Tibial artery (tissue), 4 donors: ENCODE results near the gene WT1.

Experiments
- DNase-seq, 2 donors: peaks; one replicate each; pipeline ENCODE4 v3.0.0-alpha.2; 2019
- H3K27ac ChIP-seq, 2 donors: fragments of 200-600 bp; sonication (generic) in 1 of 2; 1 replicate in 1 of 2; 2 replicates in 1 of 2; pipeline ENCODE4 v1.5.1; 2018 to 2019; ENCODE audit warnings: mild to moderate bottlenecking in 1 of 2
- H3K27me3 ChIP-seq, 2 donors: fragments of 200-600 bp; sonication (generic) in 1 of 2; one replicate each; pipeline versions ENCODE4 v1.5.1 to v1.6.0; 2016 to 2019
- H3K36me3 ChIP-seq, 3 donors: fragments of 200-600 bp; sonication (generic) in 2 of 3; one replicate each; pipeline ENCODE4 v1.5.1; 2016 to 2019; ENCODE audit warnings: mild to moderate bottlenecking in 2 of 3
- H3K4me1 ChIP-seq, 4 donors: fragments of 200-600 bp; sonication (generic) in 2 of 4; 1 replicate in 3 of 4; 2 replicates in 1 of 4; pipeline ENCODE4 v1.5.1; 2016 to 2019
- H3K4me3 ChIP-seq, 2 donors: fragments of 200-600 bp; sonication (generic) in 1 of 2; 1 replicate in 1 of 2; 2 replicates in 1 of 2; pipeline ENCODE4 v1.5.1; 2018 to 2019; ENCODE audit warnings: mild to moderate bottlenecking in 2 of 2
- H3K9me3 ChIP-seq, 3 donors: fragments of 200-600 bp; sonication (generic) in 1 of 3; one replicate each; pipeline ENCODE4 v1.5.1; 2016 to 2019
- CTCF ChIP-seq, 2 experiments: fragments of 200-600 bp in 1 of 2; fragments of 450-650 bp in 1 of 2; IDR thresholded peaks; one replicate each; pipeline ENCODE4 v1.5.1; 2017 to 2019; ENCODE audit warnings: antibody characterized with exemption in 2 of 2, mild to moderate bottlenecking in 1 of 2, moderate library complexity in 1 of 2
- intact Hi-C: fragments of 100-400 bp; cut with DNase I; formaldehyde crosslinking; loops from one replicate; pipeline ENCODE4 v1.15.0; 2023; ENCODE audit warnings: low total_unique reads

WT1 gene

GRCh38 chr11:32438346-32438865 lies 3.1 kb upstream of the WT1 start:
- no peaks in the 10 kb centered on the region for H3K9me3 ChIP-seq
- intact Hi-C loops, result no loop called here
- DNase-seq, result no peak
- no peaks in the 10 kb centered on the region for H3K36me3 ChIP-seq
- no peak overlapping the region for H3K4me3 ChIP-seq
- H3K4me1 ChIP-seq, result peaks cover 0 to 56% (median 45%) of the 10 kb centered on the region in 4 donors
- TF ChIP-seq CTCF (IDR thresholded peaks at IDR 0.05), result no peak
- H3K27ac ChIP-seq, result no peak overlapping the region
- H3K27me3 ChIP-seq, result peaks cover 0 to 93% of the 10 kb centered on the region in 2 donors

GRCh38 chr11:32437495-32438345 lies 2.4 kb upstream of the WT1 start:
- Histone ChIP-seq H3K4me3 (no peak overlapping the region), H3K36me3 (no peaks in the 10 kb centered on the region), H3K4me1 (peaks cover 0 to 62% (median 46%) of the 10 kb centered on the region in 4 donors), H3K9me3 (no peaks in the 10 kb centered on the region), H3K27me3 (peaks cover 0 to 94% of the 10 kb centered on the region in 2 donors), H3K27ac (no peak overlapping the region)
- TF ChIP-seq CTCF (IDR thresholded peaks at IDR 0.05), result no peak
- intact Hi-C loops, result no loop called here
- no peak for DNase-seq

- peaks cover 0 to 62% (median 46%) of the 10 kb centered on the region in 4 donors for H3K4me1 ChIP-seq
- no peak overlapping the region for H3K27ac ChIP-seq
- no peak overlapping the region for H3K4me3 ChIP-seq
- peaks cover 0 to 96% of the 10 kb centered on the region in 2 donors for H3K27me3 ChIP-seq
- no peak for TF ChIP-seq CTCF (IDR thresholded peaks at IDR 0.05)
- H3K36me3 ChIP-seq, result no peaks in the 10 kb centered on the region
- DNase-seq, result no peak
- H3K9me3 ChIP-seq, result no peaks in the 10 kb centered on the region
- intact Hi-C loops, result no loop called here
Observed at GRCh38 chr11:32436751-32437494, 1.6 kb upstream of the WT1 start.

GRCh38 chr11:32435942-32436750 lies 807 bp upstream of the WT1 start:
- peaks cover 0 to 62% (median 46%) of the 10 kb centered on the region in 4 donors for H3K4me1 ChIP-seq
- H3K36me3 ChIP-seq, result no peaks in the 10 kb centered on the region
- H3K27ac ChIP-seq, result no peak overlapping the region
- TF ChIP-seq CTCF (IDR thresholded peaks at IDR 0.05), result no peak
- H3K27me3 ChIP-seq, result peaks cover 0 to 96% of the 10 kb centered on the region in 2 donors
- intact Hi-C loops, result no loop called here
- DNase-seq, result no peak
- H3K4me3 ChIP-seq, result no peak overlapping the region
- no peaks in the 10 kb centered on the region for H3K9me3 ChIP-seq

- no peak for DNase-seq
- intact Hi-C loops, result no loop called here
- no peak for TF ChIP-seq CTCF (IDR thresholded peaks at IDR 0.05)
- no peak overlapping the region for H3K27ac ChIP-seq
- peaks cover 0 to 98% of the 10 kb centered on the region in 2 donors for H3K27me3 ChIP-seq
- peaks cover 0 to 62% (median 46%) of the 10 kb centered on the region in 4 donors for H3K4me1 ChIP-seq
- no peaks in the 10 kb centered on the region for H3K36me3 ChIP-seq
- no peaks in the 10 kb centered on the region for H3K9me3 ChIP-seq
- peak overlapping the region in 1 of 2 donors; percentile 23 for H3K4me3 ChIP-seq
Observed at GRCh38 chr11:32435152-32435480, 223 bp downstream of the WT1 start.
